Activated CD4-positive, alpha-beta T cell treated with anti-CD3 and anti-CD28 coated beads, Interleukin-2, Interleukin-4, amounts not matched to agents 100 ng/mL and 50 ng/mL, durations not matched to agents 16 hours and 8 hours (primary cell): ENCODE data around the gene SIX2.
"Not testable (repeated sequence)": the region's sequence is repeated elsewhere in the genome, so short reads cannot be mapped to it uniquely, and the experiment has no call there.

Experiments
- DNase-seq: peaks from one replicate; pipeline ENCODE4 v3.0.0-alpha.2; 2020; ENCODE audit warnings: low spot score

Gene SIX2

DNA sequence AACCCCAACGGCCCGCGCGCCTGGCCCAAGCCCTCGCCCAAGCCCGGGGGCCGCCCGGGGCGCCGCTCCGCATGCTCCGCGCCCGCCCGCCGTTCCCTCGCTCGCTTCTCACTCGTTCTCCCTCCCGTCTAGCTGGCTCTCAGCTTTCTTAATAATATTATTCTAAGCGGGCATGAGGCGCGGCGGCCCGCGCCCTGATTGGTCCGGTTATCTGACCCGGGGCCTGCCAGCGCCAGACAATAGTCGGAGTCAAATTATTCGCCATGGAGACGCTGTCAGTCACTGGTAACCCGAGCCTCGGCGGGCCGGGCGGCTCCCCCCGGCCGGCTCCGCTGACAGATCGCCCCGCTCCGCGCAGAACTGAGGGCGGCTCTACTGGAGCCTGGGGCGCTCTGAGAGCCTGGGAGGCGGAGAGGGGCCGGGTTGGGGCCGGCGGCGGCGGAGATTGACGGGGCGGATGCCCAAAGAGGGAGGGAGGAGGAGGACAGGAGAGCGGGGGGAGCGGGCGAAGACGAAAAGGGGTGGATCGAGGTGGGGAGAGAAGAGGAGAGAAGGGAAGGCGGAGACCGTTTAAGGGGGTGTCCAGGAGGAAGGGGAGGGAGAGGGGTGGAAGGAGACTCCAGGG is at the start of gene SIX2:
Gene SIX2, minus strand, starts transcription at position 150 of the 625 bp plus-strand sequence. CDS start 342 bp downstream, outside the sequence.
- no peak for DNase-seq

DNA sequence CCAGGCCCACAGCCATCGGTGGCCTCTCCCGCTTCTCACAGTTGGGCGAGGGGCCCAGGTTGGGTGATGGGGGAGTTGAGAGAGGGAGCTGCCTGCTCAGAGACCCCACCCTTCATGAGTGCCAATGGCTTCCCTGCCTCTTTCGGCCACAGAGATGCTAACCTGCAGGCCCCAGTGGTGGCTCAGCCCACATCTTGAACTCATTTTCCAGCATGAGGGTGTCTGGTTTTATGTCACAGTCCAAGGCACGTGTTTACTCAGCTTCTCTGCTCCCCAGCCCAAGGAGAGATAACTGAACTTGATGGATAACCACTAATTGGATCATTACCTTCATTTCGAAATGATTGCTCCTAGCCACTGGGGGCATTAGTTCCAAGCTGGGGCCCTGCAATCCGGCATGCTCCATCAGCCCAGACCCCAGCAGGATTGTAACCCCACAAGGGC is 45.9 kb upstream of the SIX2 start:
- DNase-seq = no peak

DNA sequence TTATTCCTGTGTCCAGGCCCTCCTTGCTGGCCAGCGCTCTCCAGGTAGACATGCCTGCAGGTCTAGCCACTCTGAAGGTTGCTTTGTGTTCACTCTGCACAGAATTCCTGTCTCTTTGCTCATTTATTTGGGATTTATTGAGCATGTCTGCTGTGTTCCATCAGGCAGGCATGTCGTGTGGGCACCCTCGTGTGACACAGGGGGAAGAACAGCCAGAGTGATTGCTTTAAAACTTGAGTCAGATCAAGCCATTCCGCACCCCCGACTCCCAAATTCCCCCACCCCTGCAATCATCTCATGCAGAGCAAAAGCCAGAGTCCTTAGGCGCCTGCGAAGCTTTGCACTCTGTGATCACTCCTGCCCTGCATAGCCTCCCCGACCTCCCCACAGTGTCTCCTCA is 44.7 kb upstream of the SIX2 start:
- no peak for DNase-seq

DNA sequence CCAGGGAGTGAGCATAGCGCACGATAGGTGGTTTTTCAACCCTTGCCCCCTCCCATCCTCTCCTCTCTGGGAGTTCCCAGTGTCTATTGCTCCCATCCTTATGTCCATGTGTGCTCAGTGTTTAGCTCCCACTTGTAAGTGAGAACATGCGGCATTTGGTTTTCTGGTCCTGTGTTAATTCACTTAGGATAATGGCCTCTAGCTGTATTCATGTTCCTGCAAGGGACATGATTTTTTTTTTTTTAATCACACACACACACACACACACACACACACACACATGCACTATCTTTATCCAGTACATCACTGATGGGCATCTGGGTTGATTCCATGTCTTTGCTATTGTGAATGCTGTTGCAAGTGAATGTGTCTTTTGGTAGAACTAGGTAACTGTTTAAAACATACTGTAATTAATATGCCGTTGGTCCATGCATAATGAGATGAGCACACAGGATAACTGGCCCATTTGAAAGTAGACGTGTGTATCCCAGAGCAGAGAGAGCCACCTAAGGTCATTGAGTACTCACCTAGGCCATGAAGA is 43.2 kb upstream of the SIX2 start:
- DNase-seq = no peak

DNA sequence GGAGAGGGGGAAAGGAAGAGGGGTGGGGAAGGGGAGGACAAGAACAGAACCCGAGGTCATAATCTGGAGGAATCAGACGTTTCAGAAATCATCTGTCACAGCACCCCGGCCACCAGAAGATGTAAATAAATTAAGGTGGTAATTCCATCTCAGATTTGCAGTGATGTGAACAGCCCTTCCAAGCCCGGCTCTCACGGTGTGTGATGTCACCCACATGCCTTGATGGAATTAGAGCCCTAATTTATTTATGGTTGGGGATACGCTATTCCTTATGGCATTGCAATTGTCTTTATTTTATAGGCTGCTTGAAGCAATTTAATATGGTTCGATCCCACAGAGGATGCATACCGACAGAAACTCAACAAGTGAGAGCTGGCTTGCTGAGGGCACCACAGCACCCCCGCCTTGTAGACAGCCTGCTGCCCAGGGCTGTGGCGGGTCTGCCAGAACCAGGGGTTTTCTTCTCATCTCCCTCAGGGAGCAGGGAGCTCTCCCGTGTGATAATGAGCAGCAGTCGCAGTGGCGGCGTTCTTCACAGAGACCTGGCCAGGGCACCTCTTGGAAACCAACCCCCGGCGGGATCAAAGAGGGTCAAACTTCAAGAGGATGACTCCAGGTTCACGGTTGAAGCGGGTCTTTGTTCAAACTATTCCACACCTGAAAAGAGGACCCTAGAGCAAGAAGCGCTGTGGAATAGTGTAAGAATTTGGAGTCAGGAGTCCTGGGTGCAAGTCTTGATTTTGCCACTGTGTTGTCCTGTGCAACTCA is 40.5 kb upstream of the SIX2 start:
- DNase-seq = no peak

DNA sequence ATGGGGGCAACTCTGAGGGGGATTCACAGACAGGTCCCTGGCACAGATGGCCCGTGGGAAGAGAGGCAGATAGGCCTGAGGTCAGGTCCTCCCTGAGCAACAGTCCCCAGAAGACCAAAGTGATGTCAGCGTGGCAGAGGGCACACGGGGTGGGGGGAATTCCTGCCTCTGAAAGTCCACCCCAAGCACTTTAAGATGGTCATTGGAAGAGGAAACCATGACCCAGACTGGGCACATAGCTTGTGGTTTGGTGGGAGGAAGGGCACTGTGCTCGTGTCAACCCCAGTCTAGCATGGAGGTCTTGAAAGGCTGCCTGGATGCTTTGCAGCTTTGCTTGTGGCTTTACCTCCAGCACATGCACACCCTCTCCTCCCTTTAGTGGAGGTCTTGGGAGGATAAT is 38.0 kb upstream of the SIX2 start:
- no peak for DNase-seq

DNA sequence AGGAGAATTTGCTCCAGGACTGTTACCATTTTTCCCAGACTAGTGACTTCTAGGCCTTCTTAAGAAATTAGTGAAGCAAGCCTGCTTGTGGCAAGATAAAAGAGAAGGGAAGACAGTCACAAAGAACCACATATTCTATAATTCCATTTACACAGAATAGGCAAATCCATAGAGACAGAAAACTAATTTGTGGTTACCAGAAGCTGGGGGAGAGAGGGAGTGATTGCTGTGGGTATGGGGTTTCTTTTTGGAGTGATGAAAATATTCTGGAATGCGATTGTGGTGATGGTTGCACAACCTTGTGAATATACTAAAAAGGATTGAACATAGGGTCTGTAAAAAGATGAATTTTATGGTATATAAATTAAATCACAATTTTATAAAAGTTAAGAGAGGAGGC is 37.5 kb upstream of the SIX2 start:
- DNase-seq = no peak

DNA sequence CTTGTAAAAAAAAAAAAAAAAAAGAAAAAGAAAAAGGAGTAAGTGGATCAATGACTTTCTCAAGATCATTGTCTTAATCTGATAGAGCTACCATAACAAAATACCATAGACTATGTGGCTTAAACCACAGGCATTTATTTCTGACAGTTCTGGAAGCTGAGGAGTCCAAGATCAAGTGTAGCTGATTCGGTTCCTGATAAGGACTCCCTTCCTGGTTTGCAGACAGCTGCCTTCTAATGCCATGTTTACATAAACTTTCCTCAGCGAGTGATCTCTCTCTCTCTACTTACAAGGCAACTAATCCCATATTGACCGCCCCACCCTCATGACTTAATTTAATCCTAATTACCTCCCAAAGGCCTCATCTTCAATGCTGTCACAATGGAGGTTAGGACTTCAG is 36.5 kb upstream of the SIX2 start:
- DNase-seq = no peak

DNA sequence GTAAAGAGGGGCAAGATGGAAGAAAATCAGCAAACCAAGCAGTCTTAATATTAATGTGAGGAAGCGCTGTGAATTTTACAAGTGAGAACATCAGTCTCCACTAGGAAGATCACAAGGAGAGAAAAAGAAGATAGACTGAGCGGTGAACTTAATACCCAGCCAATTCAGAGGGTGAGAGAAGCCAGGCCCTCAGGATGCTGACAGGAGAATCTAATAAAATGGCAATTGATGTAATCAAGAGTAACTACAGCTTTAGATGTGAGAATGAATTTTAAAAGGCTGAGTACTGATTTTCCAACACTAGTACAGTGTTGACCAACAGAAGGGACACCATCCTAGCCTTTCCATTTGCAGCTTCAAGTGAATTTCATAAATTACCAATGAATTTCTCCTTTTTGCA is 35.7 kb upstream of the SIX2 start:
- DNase-seq = no peak

DNA sequence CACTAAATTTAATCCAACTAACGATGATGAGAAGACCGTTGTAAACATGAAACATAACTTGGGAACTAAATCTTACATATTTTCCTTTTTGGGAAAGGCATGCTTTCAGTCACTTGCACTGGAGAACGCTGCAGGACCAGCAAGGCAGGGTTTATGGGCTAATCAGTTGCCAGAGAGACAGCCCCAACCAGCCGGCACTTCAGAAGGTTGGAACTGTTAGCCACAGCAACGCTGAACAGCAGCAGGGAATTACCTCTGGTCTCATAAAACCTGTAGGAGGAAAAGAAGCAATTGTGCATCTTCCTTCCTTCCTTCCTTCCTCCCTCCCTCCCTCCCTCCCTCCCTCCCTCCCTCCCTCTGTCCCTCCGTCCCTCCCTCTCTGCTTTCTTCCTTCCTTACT is 33.9 kb upstream of the SIX2 start:
- no peak for DNase-seq

DNA sequence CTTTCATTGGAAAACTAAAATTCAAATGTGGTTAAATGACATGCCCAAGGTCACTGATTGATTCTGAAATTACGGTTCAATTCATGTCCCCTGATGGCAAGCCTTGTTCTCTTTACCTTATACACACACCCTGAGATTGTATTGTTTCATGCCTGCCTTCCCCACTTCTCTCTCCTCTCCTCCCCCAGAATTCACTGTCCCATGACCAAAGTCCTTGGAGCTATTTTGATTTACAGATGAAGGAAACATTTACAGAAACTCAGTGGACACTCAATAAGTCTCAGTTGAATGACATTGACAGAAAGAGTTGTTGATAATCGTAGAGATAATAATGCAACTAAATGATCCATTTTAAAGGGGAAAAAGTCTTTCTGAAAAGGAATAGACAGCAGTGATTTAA is 33.1 kb upstream of the SIX2 start:
- DNase-seq = no peak

DNA sequence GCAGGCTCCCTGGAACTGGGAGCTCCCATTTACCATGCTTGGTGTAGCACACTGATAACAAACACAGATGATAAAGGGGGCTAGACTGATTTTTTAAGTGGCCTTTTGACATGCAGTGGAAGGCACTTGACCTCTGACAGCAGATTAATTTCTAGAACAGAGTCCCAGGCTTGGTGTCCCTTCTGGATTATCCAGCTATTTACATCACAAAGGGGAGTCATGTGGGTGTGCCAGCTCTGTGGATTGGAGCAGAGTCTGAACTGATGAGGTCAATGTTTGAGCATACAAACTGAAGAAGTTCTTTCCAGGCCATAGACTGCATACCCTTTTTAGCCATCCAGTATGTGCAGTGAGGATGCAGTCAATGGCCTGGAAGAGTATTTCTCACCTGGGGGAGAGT is 31.5 kb upstream of the SIX2 start:
- no peak for DNase-seq

DNA sequence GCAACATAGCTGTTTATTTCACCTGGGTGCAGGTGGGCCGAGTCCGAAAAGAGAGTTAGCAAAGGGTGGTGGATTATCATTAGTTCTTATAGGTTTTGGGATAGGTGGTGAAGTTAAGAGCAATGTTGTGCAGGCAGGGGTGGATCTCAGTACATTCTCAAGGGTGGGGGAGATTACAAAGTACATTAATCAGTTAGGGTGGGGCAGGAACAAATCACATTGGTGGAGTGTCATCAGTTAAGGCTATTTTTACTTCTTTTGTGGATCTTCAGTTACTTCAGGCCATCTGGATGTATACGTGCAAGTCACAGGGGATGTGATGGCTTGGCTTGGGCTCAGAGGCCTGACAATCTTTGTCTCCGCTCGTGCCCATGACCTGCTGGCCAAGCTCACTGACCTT is 30.6 kb upstream of the SIX2 start:
- DNase-seq = not testable (repeated sequence)

DNA sequence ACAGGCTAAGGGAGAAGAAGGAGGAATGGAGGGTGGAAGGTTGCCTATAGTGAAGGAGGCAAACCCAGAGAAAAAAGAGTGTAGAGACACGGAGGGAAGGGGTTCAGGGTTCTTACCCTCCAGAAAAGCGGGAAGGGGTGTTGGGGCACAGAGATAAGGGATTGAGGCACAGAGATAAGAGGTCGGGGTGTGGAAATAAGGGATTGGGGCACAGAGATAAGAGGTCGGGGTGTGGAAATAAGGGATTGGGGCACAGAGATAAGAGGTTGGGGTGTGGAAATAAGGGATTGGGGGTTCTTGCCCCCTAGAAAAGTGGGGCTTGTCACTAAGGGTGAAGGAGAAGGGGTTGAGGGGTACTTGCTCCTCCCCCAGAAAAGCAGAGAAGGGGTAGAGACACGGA is 29.6 kb upstream of the SIX2 start:
- not testable (repeated sequence) for DNase-seq

DNA sequence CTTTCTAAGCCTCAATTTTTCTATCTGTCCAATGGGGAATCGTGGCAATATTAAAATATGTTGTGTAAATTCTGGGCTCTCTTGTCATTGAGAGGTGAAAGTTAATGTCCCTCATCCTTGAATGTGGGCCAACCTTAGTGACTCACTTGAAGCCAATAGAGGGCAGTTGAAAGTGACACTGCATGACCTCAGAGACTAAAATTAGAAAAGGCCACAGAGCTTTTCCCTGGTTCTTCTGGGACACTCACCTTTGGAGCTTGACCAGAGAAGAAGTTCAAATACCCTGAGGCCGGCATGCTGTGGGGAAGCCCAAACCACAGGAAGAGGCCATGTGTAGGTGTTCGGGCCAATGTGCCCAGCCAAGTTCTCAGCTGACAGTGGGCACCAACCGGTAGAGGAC is 24.1 kb upstream of the SIX2 start:
- DNase-seq = no peak

DNA sequence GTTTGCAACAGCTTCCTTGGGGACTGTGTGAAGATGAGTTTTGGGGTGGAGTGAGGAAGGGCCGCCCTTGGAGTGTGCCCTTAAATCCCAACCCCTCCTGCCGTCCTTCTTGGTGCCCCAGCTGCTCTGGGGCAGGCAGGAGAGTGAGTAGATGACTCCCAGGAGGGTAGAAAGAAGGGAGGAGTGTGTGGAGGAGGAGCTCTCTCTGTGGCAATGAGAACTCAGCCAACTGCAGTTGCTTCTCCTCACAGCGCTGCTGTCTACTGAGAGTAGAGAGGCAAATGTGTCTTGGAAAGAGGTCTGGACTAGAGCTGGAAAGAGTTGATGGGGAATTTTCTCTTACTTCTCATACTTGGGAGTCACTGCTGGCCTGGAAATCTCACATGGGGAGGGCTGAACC is 21.8 kb upstream of the SIX2 start:
- DNase-seq = no peak

DNA sequence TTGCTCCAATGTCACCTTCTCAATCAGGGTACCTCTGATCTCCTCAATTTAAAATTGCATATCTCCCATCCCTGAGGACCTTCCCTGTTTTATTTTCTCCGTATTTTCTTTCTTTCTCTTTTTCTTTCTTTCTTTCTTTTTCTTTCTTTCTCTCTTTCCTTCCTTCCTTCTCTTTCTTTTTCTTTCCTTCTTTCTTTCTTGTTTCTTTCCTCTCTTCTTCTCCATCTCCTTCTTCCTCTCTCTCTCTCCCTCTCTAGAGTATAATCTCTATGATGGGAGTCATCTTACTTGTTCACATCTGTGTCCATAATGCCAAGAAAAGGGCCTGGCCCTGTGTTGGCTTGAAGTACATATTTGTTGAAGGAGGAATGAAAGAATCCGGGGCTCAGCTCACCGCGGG is 21.3 kb upstream of the SIX2 start:
- DNase-seq = no peak

DNA sequence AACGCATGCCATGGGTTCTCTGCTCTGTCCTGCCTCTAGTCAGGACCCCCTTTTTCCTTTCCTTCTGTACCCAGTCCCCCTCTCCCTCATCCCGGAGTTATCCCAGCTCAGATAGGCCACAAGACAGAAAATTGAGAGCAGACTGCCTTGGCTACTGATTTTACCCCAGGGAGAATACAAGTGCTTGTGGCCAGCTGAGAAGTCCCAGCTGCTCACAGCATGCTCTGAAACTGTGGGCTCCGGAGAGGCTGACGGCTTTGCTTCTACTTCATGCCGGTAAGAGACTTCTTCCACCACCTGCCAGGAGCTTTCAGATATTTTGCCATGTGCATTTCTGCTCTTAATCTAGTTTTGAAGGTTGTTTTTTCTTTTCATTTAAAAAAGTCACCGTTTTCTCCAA is 20.0 kb upstream of the SIX2 start:
- DNase-seq = no peak

DNA sequence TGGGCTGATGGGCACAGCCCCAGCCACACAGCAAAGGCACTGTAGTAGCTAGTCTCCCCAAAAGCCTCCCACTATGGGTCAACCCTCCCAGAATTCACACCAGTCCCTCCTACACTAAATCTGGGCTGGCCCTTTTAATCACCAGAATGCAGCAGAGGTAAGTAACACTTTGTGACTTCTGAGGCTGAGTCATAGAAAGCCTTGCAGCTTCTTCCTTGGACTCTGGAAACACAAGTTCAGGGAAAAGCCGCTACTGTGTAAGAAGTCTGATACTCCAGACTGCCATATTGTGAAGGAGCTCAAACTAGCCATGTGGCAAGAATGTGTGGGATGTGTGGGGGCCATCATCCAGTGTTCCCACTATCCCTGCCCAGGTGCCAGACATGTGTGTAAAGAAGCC is 19.0 kb upstream of the SIX2 start:
- DNase-seq = no peak

DNA sequence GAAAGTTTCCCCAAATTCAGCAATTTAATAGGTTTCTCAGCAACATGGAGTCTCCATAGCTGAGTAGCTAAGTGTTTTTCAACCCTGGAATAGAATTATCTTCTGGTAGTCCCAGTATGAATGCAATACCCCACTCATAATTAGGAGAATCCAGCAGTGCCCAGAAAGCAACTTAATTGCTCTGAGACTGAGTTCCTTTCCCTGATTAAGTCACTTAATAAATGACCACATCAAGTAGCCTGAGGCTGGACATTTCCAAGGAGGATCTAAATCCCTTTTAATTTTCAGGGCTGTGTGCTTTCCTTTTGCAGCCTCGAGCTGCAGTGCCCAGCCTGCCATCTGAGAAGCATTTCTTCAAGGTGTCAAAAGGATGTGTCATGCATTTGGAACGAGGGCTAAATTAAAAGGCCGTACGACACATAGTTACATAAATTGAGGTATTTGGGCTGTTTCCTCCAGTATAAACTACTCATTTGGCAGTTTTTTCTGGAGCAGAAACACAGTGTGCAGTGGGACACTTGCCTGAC is 17.7 kb upstream of the SIX2 start:
- DNase-seq = no peak

DNA sequence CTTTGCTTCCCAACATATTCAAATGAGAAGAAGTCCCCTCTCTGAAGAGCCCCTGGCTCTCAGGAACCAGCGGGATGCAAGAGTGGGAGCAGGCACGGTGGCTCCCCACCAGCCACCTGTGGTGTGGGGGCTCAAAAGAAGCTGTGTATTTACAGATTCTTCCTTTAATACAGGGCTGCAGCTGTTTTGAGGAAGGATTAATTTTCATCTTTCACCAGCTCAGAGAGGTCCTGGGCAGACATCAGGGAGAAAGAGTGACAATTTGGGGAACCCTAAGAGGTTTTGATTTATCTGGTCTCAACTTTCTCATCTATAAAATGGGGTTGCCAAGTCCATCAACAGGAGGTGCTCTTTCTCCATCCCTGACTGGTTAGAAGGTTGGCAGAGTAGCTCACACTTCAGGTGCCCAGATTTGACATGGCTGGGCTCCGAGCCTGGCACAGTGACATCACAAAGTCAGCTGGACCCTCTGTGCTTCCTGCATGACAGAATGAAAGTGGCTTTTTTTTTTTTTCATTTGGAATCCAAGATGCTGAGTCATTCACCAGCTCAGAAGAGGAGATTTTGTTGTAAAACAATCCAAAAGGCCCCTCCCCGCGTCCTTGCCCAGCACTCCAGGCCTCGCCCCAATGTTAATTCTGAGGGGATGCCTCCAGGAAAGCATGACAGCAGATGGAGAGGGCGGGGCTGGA is 15.5 kb upstream of the SIX2 start:
- DNase-seq = no peak

DNA sequence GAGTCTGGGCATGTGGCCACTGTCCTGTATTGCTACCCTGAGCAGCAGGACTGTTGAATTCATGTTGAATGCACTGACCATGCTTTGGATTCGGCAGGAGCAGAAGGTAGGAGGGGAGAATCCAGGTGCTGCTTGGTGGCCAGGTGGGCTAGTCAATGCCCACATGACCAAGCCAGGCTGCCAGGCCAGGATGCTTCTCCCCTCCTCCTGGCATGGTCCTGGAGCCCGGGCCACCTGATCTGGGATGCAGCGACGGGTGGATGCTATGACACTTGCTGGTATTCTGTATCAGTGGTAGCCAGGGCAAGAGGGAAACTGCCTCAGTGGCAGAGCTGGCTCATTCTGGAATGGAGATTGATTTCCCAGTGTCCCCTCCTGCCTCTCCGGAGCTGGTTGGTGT is 14.8 kb upstream of the SIX2 start:
- no peak for DNase-seq

DNA sequence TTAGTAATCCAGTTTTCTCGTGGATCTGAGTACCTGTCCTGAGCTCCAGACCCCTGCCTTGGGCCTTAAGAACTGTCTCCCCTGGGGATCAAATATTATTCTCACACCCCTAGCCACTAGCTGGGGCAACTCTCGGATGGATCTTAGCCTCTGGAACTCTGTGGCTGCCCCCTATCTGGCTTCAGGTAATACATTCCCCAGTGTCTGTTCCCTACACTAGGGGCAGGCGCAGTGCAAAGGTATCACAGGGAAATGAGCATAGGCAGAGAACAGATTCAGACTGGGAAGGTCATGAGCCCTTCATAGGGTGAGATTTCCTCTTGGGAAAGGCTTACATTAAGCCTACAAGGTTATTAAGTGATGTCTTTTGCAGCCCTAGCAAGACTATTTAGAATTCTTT is 11.2 kb upstream of the SIX2 start:
- DNase-seq = no peak
